IMR-90 (cell line): ENCODE results near the gene TMEM38B. TPM values are rescaled to one million over a fixed set of nuclear protein-coding genes. Genes with fewer than 3 reads are reported as not detected.

Source experiments
- ATAC-seq: fragments of 200-7000 bp; cut with Tn5 transposase; 2 replicates; pipeline ENCODE4 v1.9.1; 2020; ENCODE audit warnings: low read depth, mild to moderate bottlenecking, moderate library complexity
- BruUV-seq: library from RNA; stranded (reverse); fragments of 400-500 nt; replicated peaks from 2 replicates; lab custom pipeline; 2021; lab: Mats Ljungman, UMichigan
- CTCF ChIA-PET: fragments of 300-600 bp; formaldehyde crosslinking; extraction: SDS; loops from one replicate; lab custom pipeline; 2021; ENCODE audit warnings: antibody characterized with exemption; lab: Yijun Ruan, JAX
- POLR2A ChIA-PET: fragments of 300-600 bp; sonication (Branson Sonifier 250); formaldehyde crosslinking; loops from one replicate; lab custom pipeline; 2022; ENCODE audit warnings: antibody characterized with exemption; ENCODE audit not compliant: unreplicated experiment; lab: Charles Lee
- DNase-seq: peaks from one replicate; pipeline ENCODE4 v3.0.0; 2013
- H2AFZ ChIP-seq: replicated peaks from 2 replicates; pipeline ENCODE3; 2013; ENCODE audit warnings: low read length, mild to moderate bottlenecking; ENCODE audit not compliant: poor library complexity
- H2AK5ac ChIP-seq: 2 replicates; pipeline ENCODE4 v1.6.1; 2013; ENCODE audit warnings: low read depth, low read length, inconsistent platforms
- H2AK9ac ChIP-seq: replicated peaks from 2 replicates; pipeline ENCODE3; 2013; ENCODE audit warnings: mild to moderate bottlenecking, low read depth, low read length, moderate library complexity; ENCODE audit not compliant: poor library complexity
- H2BK120ac ChIP-seq: 2 replicates; pipeline ENCODE4 v1.6.1; 2013; ENCODE audit warnings: low read depth, low read length, inconsistent platforms
- H2BK15ac ChIP-seq: 3 replicates; pipeline ENCODE4 v1.6.1; 2013; ENCODE audit warnings: low read depth, low read length, inconsistent platforms
- H2BK20ac ChIP-seq: 2 replicates; pipeline ENCODE4 v1.6.1; 2013; ENCODE audit warnings: low read depth, mild to moderate bottlenecking, inconsistent platforms, low read length, moderate library complexity
- H2BK5ac ChIP-seq: 2 replicates; pipeline ENCODE4 v1.6.1; 2013; ENCODE audit warnings: mild to moderate bottlenecking, low read depth, low read length, inconsistent platforms; ENCODE audit not compliant: poor library complexity, severe bottlenecking
- H3K14ac ChIP-seq: replicated peaks from 2 replicates; pipeline ENCODE4 v1.6.1; 2013; ENCODE audit warnings: low read depth, low read length, inconsistent platforms
- H3K18ac ChIP-seq: 2 replicates; pipeline ENCODE4 v1.6.1; 2013; ENCODE audit warnings: low read depth, low read length, control low read depth
- H3K23ac ChIP-seq: 2 replicates; pipeline ENCODE4 v1.6.1; 2013; ENCODE audit warnings: low read depth, low read length, inconsistent platforms
- H3K27ac ChIP-seq: 2 replicates; pipeline ENCODE4 v1.5.1; 2013; ENCODE audit warnings: mild to moderate bottlenecking, control low read depth, low read length; ENCODE audit not compliant: insufficient read depth
- H3K27me3 ChIP-seq: 2 replicates; pipeline ENCODE4 v1.6.1; 2013; ENCODE audit warnings: low read length; ENCODE audit not compliant: control insufficient read depth, insufficient read depth
- H3K36me3 ChIP-seq: 2 replicates; pipeline ENCODE4 v1.6.1; 2013; ENCODE audit warnings: low read length, mixed read lengths; ENCODE audit not compliant: control insufficient read depth, insufficient read depth
- H3K4ac ChIP-seq: 2 replicates; pipeline ENCODE4 v1.6.1; 2013; ENCODE audit warnings: low read depth, low read length, inconsistent platforms
- H3K4me1 ChIP-seq: 2 replicates; pipeline ENCODE4 v1.6.1; 2013; ENCODE audit warnings: low read length, mixed read lengths; ENCODE audit not compliant: control insufficient read depth, insufficient read depth
- H3K4me2 ChIP-seq: 2 replicates; pipeline ENCODE4 v1.6.1; 2013; ENCODE audit warnings: low read depth, mild to moderate bottlenecking, control low read depth, low read length, moderate library complexity
- H3K4me3 ChIP-seq: 2 replicates; pipeline ENCODE4 v1.5.1; 2013; ENCODE audit warnings: low read depth, mild to moderate bottlenecking, control low read depth, low read length, moderate library complexity; ENCODE audit not compliant: insufficient read depth
- H3K56ac ChIP-seq: 2 replicates; pipeline ENCODE4 v1.6.1; 2013; ENCODE audit warnings: low read length, inconsistent platforms; ENCODE audit not compliant: insufficient read depth; ENCODE audit errors: extremely low read depth
- H3K79me1 ChIP-seq, 2 experiments: 2 replicates each; pipeline ENCODE4 v1.6.1; 2013; ENCODE audit warnings: low read length in 2 of 2, inconsistent platforms in 1 of 2, low read depth in 1 of 2
- H3K9ac ChIP-seq: 2 replicates; pipeline ENCODE4 v1.6.1; 2013; ENCODE audit warnings: low read depth, low read length, control low read depth
- H3K9me1 ChIP-seq: 2 replicates; pipeline ENCODE4 v1.6.1; 2013; ENCODE audit warnings: low read length, inconsistent platforms; ENCODE audit not compliant: insufficient read depth
- H3K9me3 ChIP-seq: 2 replicates; pipeline ENCODE4 v1.6.1; 2013; ENCODE audit warnings: low read length; ENCODE audit not compliant: control insufficient read depth, insufficient read depth
- H4K20me1 ChIP-seq: 2 replicates; pipeline ENCODE4 v1.6.1; 2013; ENCODE audit warnings: low read length, inconsistent platforms; ENCODE audit not compliant: insufficient read depth
- H4K5ac ChIP-seq: 2 replicates; pipeline ENCODE4 v1.6.1; 2013; ENCODE audit warnings: mild to moderate bottlenecking, low read depth, low read length, control low read depth
- H4K8ac ChIP-seq, 2 experiments: 2 replicates each; pipeline ENCODE4 v1.6.1; 2013; ENCODE audit warnings: low read depth in 2 of 2, low read length in 2 of 2, control low read depth in 1 of 2, inconsistent platforms in 1 of 2
- H4K91ac ChIP-seq: 2 replicates; pipeline ENCODE4 v1.6.1; 2013; ENCODE audit warnings: low read depth, low read length, inconsistent platforms; ENCODE audit not compliant: insufficient read depth
- BHLHE40 ChIP-seq: fragments of 150-350 bp; IDR thresholded peaks from 2 replicates; pipeline ENCODE4 v1.6.1; 2016; ENCODE audit warnings: mild to moderate bottlenecking, low read depth, low read length
- CEBPB ChIP-seq: IDR thresholded peaks from 2 replicates; pipeline ENCODE4 v1.6.1; 2012; ENCODE audit warnings: low read depth, low read length, improper control_type of control experiment
- CHD1 ChIP-seq: IDR thresholded peaks from 2 replicates; pipeline ENCODE4 v1.6.1; 2012; ENCODE audit warnings: low read depth, low read length, improper control_type of control experiment
- ELK1 ChIP-seq: fragments of 150-350 bp; IDR thresholded peaks from 2 replicates; pipeline ENCODE4 v1.6.1; 2016; ENCODE audit warnings: low read depth, mild to moderate bottlenecking, low read length, moderate library complexity, borderline replicate concordance
- FOS ChIP-seq: fragments of 150-350 bp; IDR thresholded peaks from 2 replicates; pipeline ENCODE4 v1.6.1; 2016; ENCODE audit warnings: low read depth, low read length
- MAFK ChIP-seq: IDR thresholded peaks from 2 replicates; pipeline ENCODE4 v1.6.1; 2012; ENCODE audit warnings: low read depth, low read length, improper control_type of control experiment
- MAZ ChIP-seq: IDR thresholded peaks from 2 replicates; pipeline ENCODE4 v1.6.1; 2012; ENCODE audit warnings: low read depth, mild to moderate bottlenecking, low read length, improper control_type of control experiment, moderate library complexity, borderline replicate concordance
- MXI1 ChIP-seq: IDR thresholded peaks from 2 replicates; pipeline ENCODE4 v1.6.1; 2012; ENCODE audit warnings: low read depth, mild to moderate bottlenecking, low read length, moderate library complexity, borderline replicate concordance
- NFE2L2 ChIP-seq: fragments of 150-350 bp; IDR thresholded peaks from 2 replicates; pipeline ENCODE4 v1.6.1; 2016; ENCODE audit warnings: low read depth, mild to moderate bottlenecking, low read length
- POLR2A ChIP-seq: IDR thresholded peaks from 2 replicates; pipeline ENCODE4 v1.6.1; 2012; ENCODE audit warnings: mild to moderate bottlenecking, low read depth, low read length
- RAD21 ChIP-seq: IDR thresholded peaks from 2 replicates; pipeline ENCODE4 v1.6.1; 2012; ENCODE audit warnings: low read length, improper control_type of control experiment
- RCOR1 ChIP-seq: IDR thresholded peaks from 2 replicates; pipeline ENCODE4 v1.6.1; 2012; ENCODE audit warnings: mild to moderate bottlenecking, low read length, improper control_type of control experiment; ENCODE audit not compliant: insufficient replicate concordance
- RFX5 ChIP-seq: IDR thresholded peaks from 2 replicates; pipeline ENCODE4 v1.8.0; 2012; ENCODE audit warnings: low read depth, mild to moderate bottlenecking, low read length, moderate library complexity
- SMC3 ChIP-seq: fragments of 150-350 bp; IDR thresholded peaks from 2 replicates; pipeline ENCODE4 v1.6.1; 2016; ENCODE audit warnings: low read depth, mild to moderate bottlenecking, antibody characterized with exemption, low read length, moderate library complexity
- USF2 ChIP-seq: fragments of 150-350 bp; IDR thresholded peaks from 2 replicates; pipeline ENCODE4 v1.6.1; 2017; ENCODE audit warnings: mild to moderate bottlenecking, antibody characterized with exemption, low read length, low read depth
- WGBS, 2 experiments: methylation state at CpG; one replicate each; pipeline versions ENCODE4 v1.1.5 to v1.1.7; 2013; ENCODE audit warnings: missing lambda C conversion rate in 2 of 2; ENCODE audit not compliant: insufficient read length in 1 of 2; ENCODE audit errors: extremely low coverage in 2 of 2; 5-methylcytosine and 5-hydroxymethylcytosine counted together
- dilution Hi-C: fragments of 300-500 bp; cut with HindIII; formaldehyde crosslinking; loops from one replicate; pipeline ENCODE4 v1.14.3; 2018; ENCODE audit warnings: low sequenced_read_pairs; ENCODE audit not compliant: unreplicated experiment
- in situ Hi-C: fragments of 300-500 bp; cut with MboI; formaldehyde crosslinking; loops from 3 replicates; pipeline ENCODE4 v1.14.3; 2019; ENCODE audit warnings: low sequenced_read_pairs, inconsistent platforms, mixed read lengths
- intact Hi-C: fragments of 100-400 bp; cut with micrococcal nuclease; formaldehyde crosslinking; loops from 2 replicates; pipeline ENCODE4 v1.10.0; 2022
- polyA plus RNA-seq, 3 experiments: library from polyadenylated mRNA; depleted of rRNA; stranded (reverse); fragments of >200 nt; gene quantifications; 2 replicates each; pipeline ENCODE4 v1.2.3, GENCODE V29; 2012; ENCODE audit warnings: low replicate concordance in 1 of 3
- total RNA-seq: library from RNA; depleted of rRNA; stranded (reverse); fragments of >200 nt; gene quantifications from 2 replicates; pipeline ENCODE4 v1.2.3, GENCODE V29; 2012
- TF ChIP-seq, protein P1 (sequence below): conservative IDR thresholded peaks from 2 replicates; pipeline ENCODE4 v1.5.1; 2012; ENCODE audit warnings: mild to moderate bottlenecking, low read depth, low read length, improper control_type of control experiment

The TMEM38B gene
- total and polyA plus RNA-seq, 2 of the 4 experiments (the other 2 are of a cell fraction) = 3.3 to 11.5 TPM

DNA sequence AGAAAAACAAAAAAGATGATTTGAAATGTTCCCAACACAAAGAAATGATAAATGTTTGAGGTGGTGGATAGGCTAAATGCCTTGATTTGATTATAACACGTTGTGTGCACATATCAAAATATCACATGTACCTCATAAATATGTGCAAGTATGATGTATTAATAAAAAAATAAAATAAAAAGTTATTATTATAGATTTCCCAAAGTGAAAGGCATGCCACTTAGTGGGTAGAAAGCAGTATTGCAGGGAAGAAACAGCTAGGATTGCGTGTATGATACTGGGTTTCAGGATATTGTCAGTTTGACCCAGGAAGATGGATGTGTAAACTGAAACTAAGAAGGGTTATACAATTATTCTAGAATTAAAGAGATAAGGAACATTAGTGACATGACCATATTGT is 3.6 kb upstream of the TMEM38B start:
- CTCF ChIA-PET = interaction anchor here (1.0 to 1.2 kb wide), 2 partner anchors 9 to 145 kb away, joined by 3 to 5 read pairs; no protein-coding TSS in a partner anchor
- Histone ChIP-seq H2AK5ac (no peak overlapping the region), H2AK9ac (no peak overlapping the region), H3K9me1 (no peaks in the 10 kb centered on the region), H3K56ac (no peak overlapping the region), H4K91ac (no peak overlapping the region), H3K4me1 (no peaks in the 10 kb centered on the region), H3K4ac (no peak overlapping the region), H3K79me1 (no peaks in the 10 kb centered on the region), H3K4me2 (no peak overlapping the region), H3K9me3 (no peaks in the 10 kb centered on the region), H3K9ac (no peak overlapping the region), H2BK15ac (no peak overlapping the region), H4K5ac (no peak overlapping the region), H4K20me1 (no peaks in the 10 kb centered on the region), H4K8ac (no peak overlapping the region), H3K18ac (no peak overlapping the region), H3K27ac (no peak overlapping the region), H3K14ac (no peak overlapping the region), H3K4me3 (no peak overlapping the region), H3K36me3 (no peaks in the 10 kb centered on the region), H3K23ac (no peak overlapping the region), H2BK20ac (no peak overlapping the region), H2BK120ac (no peak overlapping the region), H2BK5ac (no peak overlapping the region), H2AFZ (no peak overlapping the region), H3K27me3 (peaks cover 17% of the 10 kb centered on the region)
- in situ Hi-C loops (no loop called here), intact Hi-C loops (no loop called here), dilution Hi-C loops (no loop called here)
- POLR2A ChIA-PET = no interaction called here
- no peak for ATAC-seq
- BruUV-seq = no TSS peak
- TF ChIP-seq CHD1 (no peak), ELK1 (no peak), USF2 (no peak), CEBPB (0 out of 2 replicates have a peak, but pooled peaks have one; percentile 7), SMC3 (peak; percentile 52), FOS (no peak), BHLHE40 (no peak), MAFK (no peak), POLR2A (no peak), MXI1 (no peak), MAZ (no peak), RFX5 (no peak), RCOR1 (no peak), NFE2L2 (no peak), RAD21 (peak; percentile 40)
- TF ChIP-seq, protein P1, sequence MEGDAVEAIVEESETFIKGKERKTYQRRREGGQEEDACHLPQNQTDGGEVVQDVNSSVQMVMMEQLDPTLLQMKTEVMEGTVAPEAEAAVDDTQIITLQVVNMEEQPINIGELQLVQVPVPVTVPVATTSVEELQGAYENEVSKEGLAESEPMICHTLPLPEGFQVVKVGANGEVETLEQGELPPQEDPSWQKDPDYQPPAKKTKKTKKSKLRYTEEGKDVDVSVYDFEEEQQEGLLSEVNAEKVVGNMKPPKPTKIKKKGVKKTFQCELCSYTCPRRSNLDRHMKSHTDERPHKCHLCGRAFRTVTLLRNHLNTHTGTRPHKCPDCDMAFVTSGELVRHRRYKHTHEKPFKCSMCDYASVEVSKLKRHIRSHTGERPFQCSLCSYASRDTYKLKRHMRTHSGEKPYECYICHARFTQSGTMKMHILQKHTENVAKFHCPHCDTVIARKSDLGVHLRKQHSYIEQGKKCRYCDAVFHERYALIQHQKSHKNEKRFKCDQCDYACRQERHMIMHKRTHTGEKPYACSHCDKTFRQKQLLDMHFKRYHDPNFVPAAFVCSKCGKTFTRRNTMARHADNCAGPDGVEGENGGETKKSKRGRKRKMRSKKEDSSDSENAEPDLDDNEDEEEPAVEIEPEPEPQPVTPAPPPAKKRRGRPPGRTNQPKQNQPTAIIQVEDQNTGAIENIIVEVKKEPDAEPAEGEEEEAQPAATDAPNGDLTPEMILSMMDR = peak; percentile 49
- 14% methylated on average over 1 of the region's 2 CpGs; no CpG with 5 or more reads in 1 of the 2 experiments for WGBS, 2 experiments
- DNase-seq = peak; percentile 22
